ENCODE measurements around the gene PTPRT. TPM values are rescaled to one million over a fixed set of nuclear protein-coding genes. Genes with fewer than 3 reads are reported as not detected.

PTPRT gene
- total RNA-seq, 1 donor from 2014 or later: not detected

- Mint-ChIP-seq H3K4me3 (ENCODE audit: unreplicated experiment) (no peak overlapping the region), H3K36me3 (ENCODE audit: unreplicated experiment) (no peaks in the 10 kb centered on the region), H3K4me1 (ENCODE audit: unreplicated experiment) (no peaks in the 10 kb centered on the region), H3K27ac (ENCODE audit: unreplicated experiment) (no peak overlapping the region), H3K27me3 (ENCODE audit: unreplicated experiment) (no peaks in the 10 kb centered on the region), H3K9me3 (ENCODE audit: unreplicated experiment) (peaks cover 4% of the 10 kb centered on the region)
- TF ChIP-seq CTCF (IDR thresholded peaks at IDR 0.05): no peak
- no peak for DNase-seq (ENCODE audit: extremely low spot score, unreplicated experiment)
These were observed 1055.2 kb downstream of the PTPRT start for GRCh38 chr20:42134265-42135098.

- no peaks in the 10 kb centered on the region for H3K4me1 Mint-ChIP-seq (ENCODE audit: unreplicated experiment)
- H3K36me3 Mint-ChIP-seq (ENCODE audit: unreplicated experiment): no peaks in the 10 kb centered on the region
- TF ChIP-seq CTCF (IDR thresholded peaks at IDR 0.05): no peak
- DNase-seq (ENCODE audit: extremely low spot score, unreplicated experiment): no peak
- no peak overlapping the region for H3K27ac Mint-ChIP-seq (ENCODE audit: unreplicated experiment)
- no peaks in the 10 kb centered on the region for H3K27me3 Mint-ChIP-seq (ENCODE audit: unreplicated experiment)
- H3K9me3 Mint-ChIP-seq (ENCODE audit: unreplicated experiment): peaks cover 10% of the 10 kb centered on the region
- no peak overlapping the region for H3K4me3 Mint-ChIP-seq (ENCODE audit: unreplicated experiment)
These were observed 1058.7 kb downstream of the PTPRT start for GRCh38 chr20:42130810-42131596.

GRCh38 chr20:42125426-42125825 lies 1064.3 kb downstream of the PTPRT start:
- no peak for TF ChIP-seq CTCF (IDR thresholded peaks at IDR 0.05)
- H3K4me3 Mint-ChIP-seq (ENCODE audit: unreplicated experiment): no peak overlapping the region
- H3K36me3 Mint-ChIP-seq (ENCODE audit: unreplicated experiment): no peaks in the 10 kb centered on the region

GRCh38 chr20:42123981-42124473 lies 1065.7 kb downstream of the PTPRT start:
- no peak for TF ChIP-seq CTCF (IDR thresholded peaks at IDR 0.05)
- Mint-ChIP-seq H3K36me3 (ENCODE audit: unreplicated experiment) (no peaks in the 10 kb centered on the region), H3K4me3 (ENCODE audit: unreplicated experiment) (no peak overlapping the region), H3K27ac (ENCODE audit: unreplicated experiment) (no peak overlapping the region), H3K9me3 (ENCODE audit: unreplicated experiment) (peaks cover 43% of the 10 kb centered on the region), H3K4me1 (ENCODE audit: unreplicated experiment) (no peaks in the 10 kb centered on the region), H3K27me3 (ENCODE audit: unreplicated experiment) (no peaks in the 10 kb centered on the region)
- no peak for DNase-seq (ENCODE audit: extremely low spot score, unreplicated experiment)

More at GRCh38 chr20:42125426-42125825, 1064.3 kb downstream of the PTPRT start:
- Mint-ChIP-seq H3K9me3 (ENCODE audit: unreplicated experiment) (peaks cover 39% of the 10 kb centered on the region), H3K4me1 (ENCODE audit: unreplicated experiment) (no peaks in the 10 kb centered on the region), H3K27ac (ENCODE audit: unreplicated experiment) (no peak overlapping the region), H3K27me3 (ENCODE audit: unreplicated experiment) (no peaks in the 10 kb centered on the region)
- no peak for DNase-seq (ENCODE audit: extremely low spot score, unreplicated experiment)
